Hematopoietic multipotent progenitor cell treated with erythropoietin and hydrocortisone succinate and interleukin-3 and kit ligand, for 17 days (in vitro differentiated cells): ENCODE results near the gene HDAC7.
"Not testable (repeated sequence)": the region's sequence is repeated elsewhere in the genome, so short reads cannot be mapped to it uniquely, and the experiment has no call there.

Source experiments
- DNase-seq: peaks from one replicate; pipeline ENCODE4 v3.0.0-alpha.2; 2015; ENCODE audit warnings: low spot score

The HDAC7 gene

DNA sequence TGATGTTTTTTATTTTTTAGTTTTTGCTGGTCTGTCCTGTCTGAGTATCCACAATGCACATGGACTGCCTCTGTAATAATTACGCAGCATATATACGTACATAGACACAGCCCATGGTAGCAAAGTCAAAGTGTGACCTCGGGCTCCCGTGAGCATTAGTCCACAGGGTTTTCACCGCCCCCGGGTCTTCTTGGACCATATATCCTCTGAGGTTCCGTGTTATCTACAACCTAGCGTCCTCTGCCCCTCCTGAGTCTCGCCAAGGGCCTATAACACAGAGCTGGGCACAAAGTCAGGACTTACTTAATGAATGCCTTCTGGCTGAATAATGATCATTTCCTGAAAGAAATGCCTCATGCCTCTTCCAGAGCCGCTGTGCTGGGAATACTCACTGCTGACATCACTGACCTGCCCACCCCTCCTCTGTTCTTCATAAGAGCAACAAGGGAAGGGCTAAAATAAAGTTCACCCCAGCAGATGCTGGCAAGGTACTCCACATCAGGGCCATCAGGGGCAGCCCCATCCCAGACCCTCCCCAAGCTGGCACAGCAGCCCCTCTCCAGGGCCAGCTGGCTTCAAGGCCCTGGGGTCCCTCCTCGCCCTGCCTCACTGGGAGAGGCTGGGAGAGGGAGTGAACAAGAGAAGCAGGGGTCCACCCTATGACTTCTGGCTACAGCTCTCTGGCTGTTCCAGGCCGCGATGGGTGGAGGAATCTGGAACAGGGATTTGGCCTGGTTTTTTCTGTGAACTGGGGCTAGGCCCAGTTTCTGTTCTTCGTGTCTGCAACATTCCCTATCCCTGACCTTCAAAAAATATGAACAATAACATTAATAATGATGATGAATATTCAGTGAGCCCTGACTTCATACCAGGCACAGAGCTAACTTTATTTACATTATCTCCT, 7.9 kb downstream of the HDAC7 start:
- DNase-seq: no peak

DNA sequence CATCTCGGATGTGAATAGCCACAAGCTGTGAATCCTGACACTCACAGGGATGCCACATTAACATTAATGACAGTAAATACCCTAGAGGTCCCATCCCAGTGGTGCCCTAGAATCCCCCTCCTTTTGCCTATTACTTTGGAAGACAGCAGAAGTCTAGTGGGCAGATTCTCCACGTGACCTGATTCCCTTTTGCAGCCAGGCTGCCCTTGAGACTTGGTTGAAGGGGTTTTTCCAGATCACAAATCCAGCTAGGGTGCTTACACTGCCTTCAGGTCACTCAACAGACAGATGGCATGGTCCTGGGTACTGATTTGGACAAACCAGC, 8.7 kb downstream of the HDAC7 start:
- no peak for DNase-seq

DNA sequence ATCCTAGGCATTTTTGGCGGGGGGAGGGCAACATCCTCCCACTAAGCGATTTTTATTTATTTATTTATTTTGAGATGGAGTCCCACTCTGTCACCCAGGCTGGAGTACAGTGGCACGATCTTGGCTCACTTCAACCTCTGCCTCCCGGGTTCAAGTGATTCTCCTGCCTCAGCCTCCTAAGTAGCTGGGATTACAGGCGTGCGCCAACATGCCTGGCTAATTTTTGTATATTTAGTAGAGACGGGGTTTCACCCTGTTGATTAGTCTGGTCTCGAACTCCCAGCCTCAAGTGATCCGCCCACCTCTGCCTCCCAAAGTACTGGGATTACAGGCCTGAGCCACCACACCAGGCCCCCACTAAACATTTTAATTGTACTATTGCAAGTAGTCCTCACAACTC, 10.2 kb downstream of the HDAC7 start:
- not testable (repeated sequence) for DNase-seq

DNA sequence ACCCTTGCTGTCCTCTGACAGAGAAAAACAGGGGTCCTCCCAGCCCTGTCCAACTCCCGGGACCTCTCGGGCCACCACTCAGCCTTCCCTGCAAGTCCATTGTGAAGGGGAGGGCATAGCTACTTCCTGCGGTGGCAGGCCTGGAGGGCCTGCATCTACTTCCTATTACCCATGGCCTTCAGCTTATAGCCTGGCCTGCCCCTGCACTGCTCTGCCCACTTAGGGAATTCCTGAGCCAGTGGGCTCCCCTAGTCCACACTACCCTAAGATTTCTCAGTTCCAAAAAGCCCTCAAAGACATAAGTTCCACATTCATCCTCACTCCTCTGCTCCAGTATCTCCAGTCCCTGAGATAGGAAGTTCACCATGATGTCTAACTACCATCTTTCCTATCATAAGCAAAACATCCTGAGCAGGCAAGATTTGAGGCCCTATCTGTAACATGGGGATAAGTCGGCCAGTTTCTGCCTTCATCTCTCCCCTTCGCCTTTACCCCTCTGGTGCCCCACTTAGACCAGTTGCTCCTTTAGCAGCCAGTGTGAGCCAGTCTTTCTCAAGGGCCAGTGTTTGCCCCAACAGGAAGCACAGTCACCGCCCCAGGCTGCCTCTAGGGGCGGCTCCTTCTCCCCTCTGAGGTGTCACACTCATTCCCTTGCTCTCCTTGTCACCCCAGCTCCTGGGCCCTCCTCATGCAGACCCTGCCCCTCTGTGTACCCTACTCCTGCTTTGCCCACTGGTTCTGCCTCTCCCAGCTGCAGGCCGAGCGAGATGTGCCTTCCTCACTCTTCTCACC, 10.9 kb downstream of the HDAC7 start:
- no peak for DNase-seq

DNA sequence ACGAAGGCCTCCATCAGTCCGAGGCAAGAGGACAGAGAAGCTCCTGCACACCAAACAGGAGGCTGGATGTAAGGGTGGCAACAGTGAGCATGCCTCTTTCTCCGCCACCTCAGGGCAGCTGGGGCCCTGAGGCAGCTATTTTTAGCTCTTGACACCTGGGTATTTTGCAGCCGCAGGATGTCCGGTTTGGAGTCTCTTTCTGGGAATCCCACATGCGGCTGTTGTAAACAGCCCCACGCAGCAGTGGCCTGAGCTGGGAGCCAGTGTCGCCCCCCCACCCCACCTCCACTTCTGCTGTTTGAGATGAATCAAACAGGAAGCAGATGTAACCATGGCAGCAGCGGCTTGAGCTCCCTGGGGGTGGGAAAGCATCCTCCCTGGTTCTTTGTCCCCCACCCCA, 11.7 kb downstream of the HDAC7 start:
- no peak for DNase-seq

DNA sequence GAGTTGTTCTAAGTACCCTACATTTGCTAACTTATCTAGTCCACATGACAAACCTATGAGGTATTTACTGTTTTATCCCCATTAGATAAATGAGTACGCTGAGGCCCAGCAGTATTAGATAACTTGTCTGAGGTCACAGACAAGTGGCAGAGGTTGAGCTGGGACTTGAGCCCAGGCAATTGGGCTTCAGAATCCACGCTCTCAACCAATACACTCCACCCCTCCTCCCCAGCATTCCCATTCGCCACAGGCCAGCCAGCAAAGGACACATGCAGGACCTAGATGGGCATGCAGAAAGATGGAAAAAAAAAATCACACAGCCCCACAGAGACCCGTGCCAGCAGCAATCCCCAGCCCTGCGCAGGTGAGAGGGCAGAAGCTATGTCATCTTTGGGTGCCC, 12.4 kb downstream of the HDAC7 start:
- no peak for DNase-seq

DNA sequence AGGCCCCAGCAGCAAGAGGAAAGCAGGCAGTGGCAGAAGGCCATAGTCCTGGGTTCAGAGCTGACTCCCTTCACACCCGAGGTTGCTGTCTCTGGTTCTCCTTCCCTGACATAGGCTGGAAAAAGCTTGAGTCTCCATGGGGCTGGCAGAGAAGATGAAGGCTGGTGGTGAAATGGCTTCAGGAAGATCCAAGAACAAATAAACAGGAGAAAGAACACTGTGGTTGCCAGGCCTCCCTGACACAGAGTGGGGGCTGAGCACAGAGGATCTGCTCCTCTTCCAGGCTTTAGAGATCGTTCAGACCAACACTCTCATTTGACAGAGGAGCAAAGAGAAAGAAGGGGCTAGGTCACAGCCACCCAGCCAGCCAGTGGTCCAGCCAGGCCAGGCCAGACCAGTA, 14.3 kb downstream of the HDAC7 start:
- no peak for DNase-seq

DNA sequence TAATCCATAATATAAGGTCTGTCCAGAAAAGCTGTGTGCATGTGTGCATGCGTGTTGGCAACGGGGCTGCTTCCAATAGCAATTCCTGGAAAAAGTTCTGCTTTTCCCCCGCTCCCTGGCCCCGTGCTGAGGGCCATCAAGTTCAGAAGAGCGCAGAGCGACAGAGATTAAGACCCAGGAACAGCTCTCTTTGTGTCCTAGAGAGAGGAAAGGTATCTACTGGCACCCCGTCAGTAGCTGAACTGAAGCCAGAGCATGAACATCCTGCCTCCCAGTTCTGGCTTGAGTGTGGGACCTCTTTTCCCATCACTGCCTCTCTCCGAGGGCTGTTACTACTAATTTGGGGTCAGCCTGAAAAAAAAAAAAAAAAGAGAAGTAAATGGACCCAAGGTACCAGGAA, 15.5 kb downstream of the HDAC7 start:
- no peak for DNase-seq

DNA sequence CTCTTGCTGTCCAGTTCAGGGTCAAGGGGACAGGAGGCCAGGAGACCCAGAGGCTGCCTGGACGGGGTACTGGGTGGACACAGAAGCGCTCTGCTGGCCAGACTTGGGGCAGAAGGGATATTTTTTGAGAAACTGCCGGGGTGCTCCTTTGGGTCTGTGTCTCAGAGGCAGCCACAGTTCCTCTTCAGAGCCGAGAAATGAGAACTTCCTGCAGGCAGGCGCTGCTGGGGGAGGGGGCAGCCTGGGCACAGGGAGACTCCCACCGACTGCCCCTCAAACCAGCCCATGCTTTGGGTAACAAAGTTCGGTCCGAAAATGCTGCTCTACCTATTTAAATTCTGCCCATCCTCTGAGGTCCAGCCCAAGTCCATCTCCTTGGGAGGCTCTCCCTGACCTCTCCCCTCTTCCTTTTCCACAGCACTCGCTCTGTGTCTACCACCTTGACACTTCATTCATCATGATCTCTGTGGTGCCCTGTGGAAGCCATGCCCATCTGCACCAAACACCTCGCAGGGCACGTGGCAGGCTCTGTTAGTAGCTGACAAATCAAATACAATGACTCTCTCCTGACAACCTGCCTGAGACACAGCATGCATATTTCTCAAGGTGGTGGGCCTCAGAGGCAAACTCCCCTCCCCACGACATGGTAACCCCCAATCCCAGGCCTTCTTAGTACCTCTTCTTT, 16.4 kb downstream of the HDAC7 start:
- DNase-seq: no peak

DNA sequence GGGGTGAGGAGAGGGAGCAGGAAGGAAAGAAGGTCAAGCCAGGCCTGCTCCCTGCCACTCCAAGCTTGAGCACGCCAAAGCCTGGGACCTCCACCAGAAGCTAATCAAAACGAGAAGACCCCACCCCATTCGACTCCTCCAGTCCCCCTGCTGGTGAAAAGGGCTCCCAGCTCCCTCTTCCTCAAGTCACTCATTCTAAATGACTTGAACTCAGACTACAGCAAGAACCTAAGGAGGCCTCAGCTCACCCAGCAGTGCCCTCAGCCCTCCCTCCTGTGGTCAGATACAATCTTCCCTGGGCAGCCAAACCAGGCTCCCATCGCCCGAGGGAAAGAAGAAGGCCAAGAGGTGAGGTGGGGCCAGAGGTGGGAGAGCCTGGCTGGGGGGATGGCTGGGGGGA, 17.4 kb downstream of the HDAC7 start:
- no peak for DNase-seq

DNA sequence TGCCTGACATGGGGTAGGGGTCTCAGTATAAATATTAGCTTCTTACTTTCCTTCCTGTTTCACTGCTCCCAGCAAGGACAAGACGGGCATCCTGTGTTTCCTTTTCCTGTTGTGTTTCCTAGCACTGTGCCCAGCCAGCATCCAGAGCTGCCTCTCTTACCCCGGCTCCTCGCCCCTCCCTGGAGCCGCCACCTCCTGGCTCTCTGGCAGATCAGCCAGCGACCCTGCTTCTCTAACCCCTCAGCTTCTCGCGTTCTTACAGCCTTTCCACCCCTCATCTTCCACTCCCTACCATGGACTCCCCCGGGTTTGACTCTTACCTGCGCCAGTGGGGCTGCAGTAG, 17.8 kb downstream of the HDAC7 start:
- DNase-seq: no peak

DNA sequence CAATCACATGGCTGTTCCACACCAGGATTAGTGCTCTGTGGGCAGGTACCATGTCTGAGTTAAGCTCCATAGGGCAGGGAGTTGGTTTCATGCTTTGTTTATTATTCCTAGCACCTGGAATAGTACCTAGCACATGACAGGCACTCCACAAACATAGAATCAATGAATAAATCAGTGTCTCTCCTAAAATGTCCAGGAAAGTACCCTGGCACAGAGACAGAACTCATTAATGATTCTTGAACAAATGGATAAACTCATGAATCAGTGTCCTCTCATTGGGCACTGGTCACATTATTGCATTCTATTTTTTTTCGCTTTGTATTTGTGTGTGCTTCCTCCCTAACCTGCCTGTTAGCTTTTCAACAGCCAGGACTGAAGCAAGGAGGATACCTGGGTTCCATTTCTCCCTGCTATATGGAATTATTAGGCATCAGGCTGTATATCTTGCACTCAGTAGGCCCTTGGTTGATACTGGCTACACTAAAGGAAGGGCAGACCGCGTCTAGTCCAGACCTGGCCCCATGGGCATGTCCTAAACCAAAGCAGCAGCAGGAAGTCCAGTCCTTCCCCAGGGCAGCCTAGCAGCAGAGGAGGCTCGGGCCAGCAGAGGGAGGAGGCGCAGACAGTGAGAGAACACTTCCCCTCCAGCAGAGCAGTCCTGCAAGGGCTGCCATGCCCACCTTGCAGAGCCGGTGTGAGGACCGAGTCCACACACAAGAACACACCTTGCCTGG, 18.4 kb downstream of the HDAC7 start:
- DNase-seq: no peak

DNA sequence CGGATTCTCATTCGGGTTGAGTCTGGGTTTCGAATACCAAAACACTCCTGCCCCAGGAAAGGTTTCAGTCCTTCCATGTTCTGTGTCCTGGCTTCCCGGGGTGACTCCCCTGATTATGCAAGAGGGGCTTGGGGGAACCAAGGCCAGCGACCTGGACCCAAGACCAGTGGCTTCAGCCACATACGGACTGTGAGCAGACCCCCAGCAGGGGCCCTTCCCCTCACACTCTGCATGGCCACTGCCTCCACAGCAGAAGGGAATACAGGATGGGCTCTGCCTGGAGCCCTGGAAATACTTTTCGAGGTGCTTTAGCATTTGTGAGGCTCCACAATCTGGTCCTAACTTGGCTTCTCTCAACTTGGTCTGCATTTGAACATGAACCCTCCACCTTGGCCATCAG, 19.1 kb downstream of the HDAC7 start:
- no peak for DNase-seq

DNA sequence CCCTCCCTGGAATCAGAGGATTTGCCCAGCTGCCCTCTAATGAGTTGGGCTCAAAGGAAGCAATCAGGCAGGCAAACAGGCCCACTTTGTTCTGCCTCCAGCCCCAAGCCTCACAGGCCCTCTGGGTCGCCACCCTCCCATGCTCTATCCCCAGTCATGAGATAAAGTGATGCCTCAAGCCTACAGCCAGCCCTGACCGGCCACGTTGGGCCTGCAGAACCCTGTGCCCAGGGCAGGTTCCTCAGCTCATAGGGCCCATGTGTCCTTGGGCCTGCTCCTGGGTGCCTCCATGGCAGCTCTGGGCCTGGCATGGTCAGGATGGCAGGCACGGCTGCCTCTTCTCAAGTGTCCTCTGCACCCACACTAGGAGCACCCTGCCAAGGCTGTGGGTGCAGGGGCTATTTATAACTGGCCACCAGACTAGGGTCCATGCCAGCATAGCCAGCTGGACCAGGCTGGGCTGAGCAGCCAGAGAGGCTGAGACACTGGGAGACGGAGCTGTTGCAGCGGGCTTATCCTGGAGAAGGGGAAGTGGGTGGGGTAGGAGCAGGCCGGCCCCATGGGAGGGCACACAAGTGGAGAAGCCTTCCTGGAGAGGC, 20.2 kb downstream of the HDAC7 start:
- DNase-seq: no peak

DNA sequence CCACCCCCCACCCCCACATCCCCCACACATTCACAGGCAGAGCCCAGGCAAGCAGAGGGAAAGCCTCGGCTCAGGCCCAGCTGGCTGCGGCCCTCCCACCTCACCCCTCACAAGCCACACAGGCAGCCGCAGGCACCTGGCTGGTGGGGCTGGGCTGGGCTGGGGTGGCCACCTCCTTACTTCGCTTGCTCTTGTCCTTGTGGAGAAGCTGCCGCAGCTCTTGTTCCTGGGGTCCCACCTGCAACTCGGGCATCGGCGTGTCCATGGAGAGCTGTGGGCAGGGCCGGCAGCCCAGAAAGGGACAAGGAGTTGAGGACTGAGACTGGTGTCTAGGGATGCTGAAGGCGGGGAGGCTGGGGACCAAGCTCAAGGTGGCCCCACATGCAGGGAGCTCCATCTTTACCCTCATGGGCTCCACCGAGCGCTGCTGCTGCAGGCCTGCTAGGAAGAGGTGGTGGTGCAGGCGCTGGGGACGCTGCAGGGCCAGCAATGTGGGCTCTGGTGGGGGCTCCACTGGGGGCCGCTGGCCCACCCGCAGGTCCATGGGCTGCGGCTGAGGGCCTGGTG, 21.2 kb downstream of the HDAC7 start:
- DNase-seq: no peak

DNA sequence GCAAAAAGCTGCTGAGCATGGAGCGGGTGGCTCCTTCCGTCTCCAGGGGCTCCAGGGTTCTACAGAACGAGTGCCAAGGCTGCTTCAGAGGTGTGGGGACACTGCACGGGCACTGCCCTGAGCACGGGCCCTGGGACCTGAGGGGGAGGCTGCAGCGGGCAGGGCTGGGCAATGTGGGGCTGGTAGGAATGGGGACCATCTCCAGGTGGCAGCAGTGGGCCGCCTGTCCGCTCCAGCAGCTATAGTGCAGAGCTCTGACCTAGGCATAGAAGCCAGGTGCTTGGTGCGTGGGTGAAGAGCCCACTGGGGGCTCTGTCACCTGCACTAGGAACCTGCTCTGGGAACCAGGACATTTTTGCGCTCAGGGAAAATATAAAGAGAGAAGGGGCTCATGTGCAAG, 22.3 kb downstream of the HDAC7 start:
- DNase-seq: no peak

DNA sequence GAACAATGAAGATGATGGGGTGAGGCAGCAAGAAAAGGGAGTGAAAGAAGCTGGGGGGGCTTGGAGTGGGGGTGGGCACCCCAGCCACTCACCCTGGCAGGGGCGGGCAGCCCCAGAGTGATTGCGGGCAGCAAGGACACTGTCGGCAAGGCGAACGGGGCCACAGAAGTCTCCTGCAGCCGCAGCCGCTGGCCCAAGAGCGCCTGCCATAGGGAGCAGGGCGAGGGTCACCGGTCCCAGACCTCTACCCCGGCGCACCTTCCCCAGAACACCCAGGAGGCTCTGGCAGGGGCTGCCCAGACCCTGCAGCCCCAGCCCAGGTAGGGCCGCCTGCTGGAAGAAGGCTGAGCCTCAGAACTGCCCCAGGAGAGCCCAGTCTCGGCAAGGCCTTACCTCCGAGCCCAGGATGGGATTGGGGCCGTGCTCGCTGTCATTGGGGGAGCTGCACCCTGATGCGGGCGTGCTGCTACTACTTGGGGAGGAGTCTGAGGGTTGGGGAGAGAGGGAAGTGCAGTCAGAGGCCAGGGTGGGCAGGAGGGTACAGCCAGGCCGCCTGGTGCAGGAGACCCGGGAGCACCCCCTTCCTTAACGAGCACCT, 23.8 kb downstream of the HDAC7 start:
- DNase-seq: no peak

DNA sequence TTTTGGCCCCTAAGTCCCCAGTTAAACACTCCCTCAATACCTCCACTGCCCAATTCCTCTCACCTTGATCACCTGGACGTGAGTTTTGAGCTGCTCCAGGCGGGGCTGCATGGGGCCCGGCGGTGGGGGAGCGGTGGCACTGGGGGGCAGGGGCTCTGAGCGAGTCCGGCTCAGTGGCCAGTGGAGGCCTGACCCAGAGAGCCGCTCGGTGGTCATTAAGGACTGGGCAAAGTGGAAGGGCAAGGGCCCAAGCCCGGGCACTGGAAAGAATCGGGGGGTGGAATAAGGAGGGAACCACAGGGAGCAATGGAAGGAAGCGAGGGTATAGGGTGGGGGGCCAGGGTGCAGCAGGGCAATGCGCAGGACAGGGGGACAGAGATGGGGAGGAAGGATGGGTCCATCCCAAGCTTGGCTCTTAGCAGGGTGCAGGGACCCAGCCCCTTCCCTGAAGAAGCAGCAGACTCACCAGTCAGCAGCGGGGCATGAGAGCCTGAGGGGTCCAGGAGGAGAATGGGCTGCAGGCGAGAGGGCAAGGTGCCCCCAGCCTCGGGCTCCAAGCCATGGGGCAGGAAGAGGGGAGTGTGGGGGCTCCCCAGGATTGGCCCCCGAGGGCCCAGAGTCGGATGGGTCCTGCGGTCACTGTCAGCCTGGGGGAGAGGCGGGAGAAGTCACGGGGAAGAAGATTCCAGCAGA, 24.4 kb downstream of the HDAC7 start:
- DNase-seq: no peak

DNA sequence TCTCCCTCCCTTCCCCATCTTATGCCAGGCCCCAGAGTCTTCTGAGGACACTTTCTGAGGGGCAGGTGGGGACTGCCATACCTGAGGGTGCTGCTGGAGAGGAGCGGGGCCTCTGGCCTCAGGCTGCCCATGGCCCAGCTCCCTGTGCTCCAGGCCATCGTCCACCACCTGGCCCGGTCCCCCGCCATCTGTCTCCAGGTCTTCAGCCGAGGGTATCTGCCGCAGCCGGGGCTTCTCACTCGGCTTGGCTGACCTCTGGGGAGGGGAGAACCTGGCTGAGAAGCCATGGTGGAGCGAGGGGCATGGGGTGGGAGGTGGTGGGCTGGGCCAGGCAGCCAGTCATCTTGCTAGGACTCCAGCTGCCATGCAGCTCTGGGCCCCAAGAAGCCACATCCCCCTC, 25.0 kb downstream of the HDAC7 start:
- DNase-seq: no peak

DNA sequence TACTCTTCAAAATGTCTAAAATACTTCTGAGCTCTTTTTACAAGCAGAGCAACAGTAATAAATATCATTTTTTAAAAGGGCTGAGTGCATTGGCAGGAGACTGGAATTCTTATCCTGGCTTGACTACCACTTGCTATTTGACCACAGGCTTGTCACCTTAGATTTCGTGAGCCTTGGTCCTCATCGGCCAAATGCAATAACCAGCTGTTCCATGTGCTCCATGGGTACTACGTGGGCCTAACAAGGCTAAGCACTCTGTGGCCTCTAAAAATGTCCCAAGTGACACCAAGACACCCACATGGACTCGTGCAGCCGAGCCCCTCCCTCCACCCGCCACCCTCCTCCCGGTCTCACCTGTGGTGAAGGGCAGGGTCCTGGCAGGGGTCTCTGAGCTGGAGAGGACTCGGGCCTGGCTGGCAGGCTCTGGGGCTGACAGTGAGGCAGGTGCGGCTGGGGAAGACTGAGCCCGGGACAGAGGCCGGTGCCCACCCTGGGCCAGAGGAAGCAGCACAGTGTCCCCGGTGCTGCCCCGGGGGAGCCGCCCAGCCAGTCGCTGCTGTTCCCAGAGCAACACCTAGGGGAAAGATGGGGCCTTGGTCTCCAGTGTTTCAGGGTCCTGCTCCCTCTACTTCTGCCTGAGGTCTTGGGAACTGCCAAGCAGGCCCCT, 26.6 kb downstream of the HDAC7 start:
- no peak for DNase-seq
